Liver (tissue), 9 donors: ENCODE measurements around the gene PHF2. TPM values are rescaled to one million over a fixed set of nuclear protein-coding genes. Genes with fewer than 3 reads are reported as not detected.
A peak's percentile ranks its signal among the peaks of the same experiment; 100 is the strongest.

Experiments used
- DNase-seq: peaks from one replicate; pipeline ENCODE4 v3.0.0-alpha.2; 2017; ENCODE audit warnings: low spot score
- H3K27ac ChIP-seq, 2 donors: one replicate each; pipeline ENCODE4 v1.7.0; 2013; ENCODE audit warnings: inconsistent platforms in 2 of 2, low read length in 2 of 2, control low read depth in 1 of 2, low read depth in 1 of 2, mild to moderate bottlenecking in 1 of 2
- H3K27me3 ChIP-seq, 4 donors: one replicate each; pipeline versions ENCODE4 v1.6.1 to v1.7.0; 2013; ENCODE audit warnings: low read length in 3 of 4, inconsistent platforms in 1 of 4, mild to moderate bottlenecking in 1 of 4, moderate library complexity in 1 of 4; ENCODE audit not compliant: control insufficient read depth in 4 of 4, insufficient read depth in 4 of 4
- H3K36me3 ChIP-seq, 4 donors: one replicate each; pipeline versions ENCODE4 v1.6.1 to v1.7.0; 2013; ENCODE audit warnings: low read length in 3 of 4, mild to moderate bottlenecking in 3 of 4, low read depth in 1 of 4, moderate library complexity in 1 of 4; ENCODE audit not compliant: control insufficient read depth in 4 of 4, insufficient read depth in 3 of 4
- H3K4me1 ChIP-seq, 4 donors: one replicate each; pipeline versions ENCODE4 v1.6.1 to v1.7.0; 2013; ENCODE audit warnings: low read length in 3 of 4, mild to moderate bottlenecking in 3 of 4, moderate library complexity in 1 of 4; ENCODE audit not compliant: control insufficient read depth in 4 of 4, insufficient read depth in 4 of 4
- H3K4me3 ChIP-seq, 3 donors: one replicate each; pipeline versions ENCODE4 v1.6.1 to v1.7.0; 2013; ENCODE audit warnings: low read length in 3 of 3, control low read depth in 1 of 3, low read depth in 1 of 3, mild to moderate bottlenecking in 1 of 3
- H3K9ac ChIP-seq, 2 donors: one replicate each; pipeline ENCODE4 v1.7.0; 2013; ENCODE audit warnings: low read length in 2 of 2, mild to moderate bottlenecking in 2 of 2, moderate library complexity in 2 of 2, control low read depth in 1 of 2, low read depth in 1 of 2
- H3K9me3 ChIP-seq, 4 donors: one replicate each; pipeline versions ENCODE4 v1.6.1 to v1.7.0; 2013; ENCODE audit warnings: low read length in 3 of 4; ENCODE audit not compliant: control insufficient read depth in 4 of 4
- EGR1 ChIP-seq, 2 donors: IDR thresholded peaks; 2 replicates each; pipeline ENCODE4 v1.6.1; 2016 to 2018; ENCODE audit warnings: antibody characterized with exemption in 2 of 2, low read depth in 2 of 2
- FOXA1 ChIP-seq: IDR thresholded peaks from 2 replicates; pipeline ENCODE4 v1.6.1; 2016; ENCODE audit warnings: antibody characterized with exemption
- FOXA2 ChIP-seq: IDR thresholded peaks from 2 replicates; pipeline ENCODE4 v1.6.1; 2016; ENCODE audit warnings: antibody characterized with exemption
- GABPA ChIP-seq, 2 donors: IDR thresholded peaks in 1 of 2; conservative IDR thresholded peaks in 1 of 2; 2 replicates each; pipeline ENCODE4 v1.6.1; 2016; ENCODE audit warnings: antibody characterized with exemption in 2 of 2, mild to moderate bottlenecking in 1 of 2, moderate library complexity in 1 of 2
- HNF4A ChIP-seq, 2 donors: conservative IDR thresholded peaks; 2 replicates each; pipeline ENCODE4 v1.6.1; 2016; ENCODE audit warnings: antibody characterized with exemption in 2 of 2, mild to moderate bottlenecking in 2 of 2
- HNF4G ChIP-seq: IDR thresholded peaks from 2 replicates; pipeline ENCODE4 v1.6.1; 2016; ENCODE audit warnings: antibody characterized with exemption
- JUND ChIP-seq, 2 donors: IDR thresholded peaks; 2 replicates each; pipeline ENCODE4 v1.6.1; 2016; ENCODE audit warnings: antibody characterized with exemption in 2 of 2
- NR2F2 ChIP-seq: IDR thresholded peaks from 2 replicates; pipeline ENCODE4 v1.6.1; 2016; ENCODE audit warnings: antibody characterized with exemption
- RAD21 ChIP-seq, 2 donors: IDR thresholded peaks; 2 replicates each; pipeline ENCODE4 v1.6.1; 2016; ENCODE audit warnings: antibody characterized with exemption in 2 of 2, mild to moderate bottlenecking in 2 of 2
- RXRA ChIP-seq, 2 donors: IDR thresholded peaks; 2 replicates each; pipeline ENCODE4 v1.6.1; 2017 to 2018; ENCODE audit warnings: antibody characterized with exemption in 2 of 2, mild to moderate bottlenecking in 1 of 2
- SP1 ChIP-seq: IDR thresholded peaks from 2 replicates; pipeline ENCODE4 v1.6.1; 2018; ENCODE audit warnings: antibody characterized with exemption, mild to moderate bottlenecking
- TAF1 ChIP-seq: conservative IDR thresholded peaks from 2 replicates; pipeline ENCODE4 v1.6.1; 2016; ENCODE audit warnings: antibody characterized with exemption, mild to moderate bottlenecking
- YY1 ChIP-seq: IDR thresholded peaks from 2 replicates; pipeline ENCODE4 v1.6.1; 2016; ENCODE audit warnings: antibody characterized with exemption, mild to moderate bottlenecking
- WGBS: extraction: QIAGEN DNeasy Blood & Tissue Kit; methylation state at CpG from one replicate; pipeline ENCODE4 v1.1.7; 2013; 5-methylcytosine and 5-hydroxymethylcytosine counted together
- polyA plus RNA-seq, 2 donors: library from polyadenylated mRNA; stranded (reverse) in 1 of 2; unstranded in 1 of 2; fragments of 200-250 nt in 1 of 2; fragments of >200 nt in 1 of 2; fragmentation: Nextera tagmentation in 1 of 2; extraction: Ambion mirVana in 1 of 2; gene quantifications; one replicate each; pipeline versions ENCODE4 v1.2.1 to v1.2.3, GENCODE V29; 2013 to 2015
- total RNA-seq, 2 donors: library from RNA; depleted of rRNA; stranded (reverse); fragments of >200 nt; gene quantifications; one replicate each; pipeline ENCODE4 v1.2.3, GENCODE V29; 2014
- TF ChIP-seq, protein P1 (sequence below): IDR thresholded peaks from 2 replicates; pipeline ENCODE4 v1.6.1; 2016; ENCODE audit warnings: antibody characterized with exemption
- TF ChIP-seq, protein P2 (sequence below): fragments of 150-350 bp; IDR thresholded peaks from 2 replicates; pipeline ENCODE4 v1.5.1; 2017; ENCODE audit warnings: improper control_type of control experiment, low read depth, low read length; ENCODE audit not compliant: missing input control
- TF ChIP-seq, protein P3 (sequence below): IDR thresholded peaks from 2 replicates; pipeline ENCODE4 v1.6.1; 2016; ENCODE audit warnings: antibody characterized with exemption, mild to moderate bottlenecking
- TF ChIP-seq, protein P4 (sequence below): IDR thresholded peaks from 2 replicates; pipeline ENCODE4 v1.6.1; 2016; ENCODE audit warnings: antibody characterized with exemption
- TF ChIP-seq, protein P5 (sequence below): IDR thresholded peaks from 2 replicates; pipeline ENCODE4 v1.6.1; 2016; ENCODE audit warnings: antibody characterized with exemption
- donor health status: healthy.
- donor health status: healthy.
- donor health status: healthy.
- donor health status: healthy.
- donor health status: healthy.

Gene PHF2
- total and polyA plus RNA-seq, 4 donors: 2.3 to 8.6 (median 6.7) TPM

DNA sequence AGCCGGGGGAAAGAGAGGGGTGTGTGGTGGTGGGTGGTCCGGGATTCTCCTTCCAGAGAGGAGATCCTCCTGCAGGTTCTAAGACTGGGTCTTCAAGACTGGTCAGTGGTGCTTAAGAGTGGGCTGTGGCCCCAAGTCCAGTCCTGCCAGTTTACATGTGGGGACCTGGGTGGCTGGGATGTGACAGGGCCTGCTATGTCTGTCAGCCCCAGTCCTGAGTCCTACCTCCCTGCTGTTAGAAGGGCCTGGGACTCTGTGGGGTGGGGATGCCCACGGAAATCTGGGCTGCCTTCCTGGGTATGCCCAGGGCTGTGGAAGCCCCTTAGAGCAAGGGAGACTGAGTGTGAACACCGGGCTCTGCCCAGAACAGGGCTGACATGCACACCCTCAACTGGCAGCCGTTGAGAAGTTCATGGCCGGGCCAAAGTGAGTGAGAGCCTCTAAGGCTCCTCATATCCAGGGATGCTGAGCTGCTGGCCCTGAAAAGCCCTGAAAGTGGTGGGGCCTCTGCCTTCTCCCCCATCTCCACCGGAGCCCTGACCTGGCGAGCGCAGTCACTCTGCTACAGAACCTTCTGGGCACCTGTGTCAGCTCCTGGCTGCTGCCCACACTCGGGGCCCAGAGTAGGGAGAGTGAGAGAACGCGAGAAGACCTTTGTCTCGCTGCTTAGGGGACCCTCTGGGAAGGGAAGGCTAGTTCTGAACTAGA is 1.7 kb downstream of the PHF2 start:
- Histone ChIP-seq H3K27me3 (no peaks in the 10 kb centered on the region), H3K9ac (no peak overlapping the region), H3K27ac (peak overlapping the region in 1 of 2 donors; percentile 5), H3K4me1 (peaks cover 16 to 57% (median 45%) of the 10 kb centered on the region in 4 donors), H3K4me3 (peak overlapping the region in 1 of 3 donors; percentile 87), H3K9me3 (no peaks in the 10 kb centered on the region), H3K36me3 (no peaks in the 10 kb centered on the region)
- no peak for TF ChIP-seq GABPA (IDR thresholded peaks at IDR 0.05 in 1 of 2, conservative IDR thresholded peaks at IDR 0.05 in 1 of 2)
- no peak for TF ChIP-seq RXRA (IDR thresholded peaks at IDR 0.05)
- DNase-seq: no peak
- 76% methylated on average over 13 of the region's 13 CpGs for WGBS

DNA sequence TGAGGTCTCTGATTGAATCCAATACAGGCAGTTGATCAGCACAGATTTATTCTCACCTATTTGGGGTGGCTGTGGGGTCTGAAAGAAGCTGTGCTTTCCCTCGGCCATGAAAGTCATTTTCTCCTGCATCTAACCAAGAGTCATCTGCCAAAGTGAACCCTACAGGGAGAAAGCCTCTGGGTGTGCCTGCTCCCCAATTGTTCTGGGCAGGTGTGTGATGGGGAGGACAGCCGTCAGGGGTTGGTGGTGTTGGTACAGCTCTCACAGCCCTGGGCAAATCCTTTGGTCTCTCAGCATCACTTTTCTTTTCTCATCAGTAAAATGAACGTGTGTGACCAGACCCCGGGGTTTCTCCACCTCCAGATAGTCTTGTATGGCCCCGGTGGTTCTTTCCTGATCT is 2.5 kb downstream of the PHF2 start:
- TF ChIP-seq, protein P1, sequence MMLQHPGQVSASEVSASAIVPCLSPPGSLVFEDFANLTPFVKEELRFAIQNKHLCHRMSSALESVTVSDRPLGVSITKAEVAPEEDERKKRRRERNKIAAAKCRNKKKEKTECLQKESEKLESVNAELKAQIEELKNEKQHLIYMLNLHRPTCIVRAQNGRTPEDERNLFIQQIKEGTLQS: no peak
- TF ChIP-seq RXRA (IDR thresholded peaks at IDR 0.05) (no peak), HNF4G (no peak), FOXA2 (no peak), RAD21 (IDR thresholded peaks at IDR 0.05) (no peak), HNF4A (conservative IDR thresholded peaks at IDR 0.05) (no peak), JUND (IDR thresholded peaks at IDR 0.05) (no peak), YY1 (no peak), SP1 (no peak), TAF1 (no peak), FOXA1 (no peak), NR2F2 (no peak), GABPA (IDR thresholded peaks at IDR 0.05 in 1 of 2, conservative IDR thresholded peaks at IDR 0.05 in 1 of 2) (no peak), EGR1 (IDR thresholded peaks at IDR 0.05; ENCODE audit: low read depth in 2 of 2) (no peak)
- TF ChIP-seq, protein P2, sequence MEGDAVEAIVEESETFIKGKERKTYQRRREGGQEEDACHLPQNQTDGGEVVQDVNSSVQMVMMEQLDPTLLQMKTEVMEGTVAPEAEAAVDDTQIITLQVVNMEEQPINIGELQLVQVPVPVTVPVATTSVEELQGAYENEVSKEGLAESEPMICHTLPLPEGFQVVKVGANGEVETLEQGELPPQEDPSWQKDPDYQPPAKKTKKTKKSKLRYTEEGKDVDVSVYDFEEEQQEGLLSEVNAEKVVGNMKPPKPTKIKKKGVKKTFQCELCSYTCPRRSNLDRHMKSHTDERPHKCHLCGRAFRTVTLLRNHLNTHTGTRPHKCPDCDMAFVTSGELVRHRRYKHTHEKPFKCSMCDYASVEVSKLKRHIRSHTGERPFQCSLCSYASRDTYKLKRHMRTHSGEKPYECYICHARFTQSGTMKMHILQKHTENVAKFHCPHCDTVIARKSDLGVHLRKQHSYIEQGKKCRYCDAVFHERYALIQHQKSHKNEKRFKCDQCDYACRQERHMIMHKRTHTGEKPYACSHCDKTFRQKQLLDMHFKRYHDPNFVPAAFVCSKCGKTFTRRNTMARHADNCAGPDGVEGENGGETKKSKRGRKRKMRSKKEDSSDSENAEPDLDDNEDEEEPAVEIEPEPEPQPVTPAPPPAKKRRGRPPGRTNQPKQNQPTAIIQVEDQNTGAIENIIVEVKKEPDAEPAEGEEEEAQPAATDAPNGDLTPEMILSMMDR: no peak
- TF ChIP-seq, protein P3, sequence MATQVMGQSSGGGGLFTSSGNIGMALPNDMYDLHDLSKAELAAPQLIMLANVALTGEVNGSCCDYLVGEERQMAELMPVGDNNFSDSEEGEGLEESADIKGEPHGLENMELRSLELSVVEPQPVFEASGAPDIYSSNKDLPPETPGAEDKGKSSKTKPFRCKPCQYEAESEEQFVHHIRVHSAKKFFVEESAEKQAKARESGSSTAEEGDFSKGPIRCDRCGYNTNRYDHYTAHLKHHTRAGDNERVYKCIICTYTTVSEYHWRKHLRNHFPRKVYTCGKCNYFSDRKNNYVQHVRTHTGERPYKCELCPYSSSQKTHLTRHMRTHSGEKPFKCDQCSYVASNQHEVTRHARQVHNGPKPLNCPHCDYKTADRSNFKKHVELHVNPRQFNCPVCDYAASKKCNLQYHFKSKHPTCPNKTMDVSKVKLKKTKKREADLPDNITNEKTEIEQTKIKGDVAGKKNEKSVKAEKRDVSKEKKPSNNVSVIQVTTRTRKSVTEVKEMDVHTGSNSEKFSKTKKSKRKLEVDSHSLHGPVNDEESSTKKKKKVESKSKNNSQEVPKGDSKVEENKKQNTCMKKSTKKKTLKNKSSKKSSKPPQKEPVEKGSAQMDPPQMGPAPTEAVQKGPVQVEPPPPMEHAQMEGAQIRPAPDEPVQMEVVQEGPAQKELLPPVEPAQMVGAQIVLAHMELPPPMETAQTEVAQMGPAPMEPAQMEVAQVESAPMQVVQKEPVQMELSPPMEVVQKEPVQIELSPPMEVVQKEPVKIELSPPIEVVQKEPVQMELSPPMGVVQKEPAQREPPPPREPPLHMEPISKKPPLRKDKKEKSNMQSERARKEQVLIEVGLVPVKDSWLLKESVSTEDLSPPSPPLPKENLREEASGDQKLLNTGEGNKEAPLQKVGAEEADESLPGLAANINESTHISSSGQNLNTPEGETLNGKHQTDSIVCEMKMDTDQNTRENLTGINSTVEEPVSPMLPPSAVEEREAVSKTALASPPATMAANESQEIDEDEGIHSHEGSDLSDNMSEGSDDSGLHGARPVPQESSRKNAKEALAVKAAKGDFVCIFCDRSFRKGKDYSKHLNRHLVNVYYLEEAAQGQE: no peak
- TF ChIP-seq, protein P4, sequence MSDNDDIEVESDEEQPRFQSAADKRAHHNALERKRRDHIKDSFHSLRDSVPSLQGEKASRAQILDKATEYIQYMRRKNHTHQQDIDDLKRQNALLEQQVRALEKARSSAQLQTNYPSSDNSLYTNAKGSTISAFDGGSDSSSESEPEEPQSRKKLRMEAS: no peak
- TF ChIP-seq, protein P5, sequence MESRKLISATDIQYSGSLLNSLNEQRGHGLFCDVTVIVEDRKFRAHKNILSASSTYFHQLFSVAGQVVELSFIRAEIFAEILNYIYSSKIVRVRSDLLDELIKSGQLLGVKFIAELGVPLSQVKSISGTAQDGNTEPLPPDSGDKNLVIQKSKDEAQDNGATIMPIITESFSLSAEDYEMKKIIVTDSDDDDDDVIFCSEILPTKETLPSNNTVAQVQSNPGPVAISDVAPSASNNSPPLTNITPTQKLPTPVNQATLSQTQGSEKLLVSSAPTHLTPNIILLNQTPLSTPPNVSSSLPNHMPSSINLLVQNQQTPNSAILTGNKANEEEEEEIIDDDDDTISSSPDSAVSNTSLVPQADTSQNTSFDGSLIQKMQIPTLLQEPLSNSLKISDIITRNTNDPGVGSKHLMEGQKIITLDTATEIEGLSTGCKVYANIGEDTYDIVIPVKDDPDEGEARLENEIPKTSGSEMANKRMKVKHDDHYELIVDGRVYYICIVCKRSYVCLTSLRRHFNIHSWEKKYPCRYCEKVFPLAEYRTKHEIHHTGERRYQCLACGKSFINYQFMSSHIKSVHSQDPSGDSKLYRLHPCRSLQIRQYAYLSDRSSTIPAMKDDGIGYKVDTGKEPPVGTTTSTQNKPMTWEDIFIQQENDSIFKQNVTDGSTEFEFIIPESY: no peak
- Histone ChIP-seq H3K4me3 (no peak overlapping the region), H3K9ac (no peak overlapping the region), H3K9me3 (no peaks in the 10 kb centered on the region), H3K27ac (no peak overlapping the region), H3K36me3 (no peaks in the 10 kb centered on the region), H3K4me1 (peaks cover 16 to 57% (median 45%) of the 10 kb centered on the region in 4 donors), H3K27me3 (no peaks in the 10 kb centered on the region)
- no peak for DNase-seq
- 89% methylated on average over 5 of the region's 5 CpGs for WGBS
